ENCODE data around the gene SARDH. TPM values are rescaled to one million over a fixed set of nuclear protein-coding genes. Genes with fewer than 3 reads are reported as not detected.

Gene SARDH
- total RNA-seq, 1 donor from 2014 or later: 6.8 TPM

DNA sequence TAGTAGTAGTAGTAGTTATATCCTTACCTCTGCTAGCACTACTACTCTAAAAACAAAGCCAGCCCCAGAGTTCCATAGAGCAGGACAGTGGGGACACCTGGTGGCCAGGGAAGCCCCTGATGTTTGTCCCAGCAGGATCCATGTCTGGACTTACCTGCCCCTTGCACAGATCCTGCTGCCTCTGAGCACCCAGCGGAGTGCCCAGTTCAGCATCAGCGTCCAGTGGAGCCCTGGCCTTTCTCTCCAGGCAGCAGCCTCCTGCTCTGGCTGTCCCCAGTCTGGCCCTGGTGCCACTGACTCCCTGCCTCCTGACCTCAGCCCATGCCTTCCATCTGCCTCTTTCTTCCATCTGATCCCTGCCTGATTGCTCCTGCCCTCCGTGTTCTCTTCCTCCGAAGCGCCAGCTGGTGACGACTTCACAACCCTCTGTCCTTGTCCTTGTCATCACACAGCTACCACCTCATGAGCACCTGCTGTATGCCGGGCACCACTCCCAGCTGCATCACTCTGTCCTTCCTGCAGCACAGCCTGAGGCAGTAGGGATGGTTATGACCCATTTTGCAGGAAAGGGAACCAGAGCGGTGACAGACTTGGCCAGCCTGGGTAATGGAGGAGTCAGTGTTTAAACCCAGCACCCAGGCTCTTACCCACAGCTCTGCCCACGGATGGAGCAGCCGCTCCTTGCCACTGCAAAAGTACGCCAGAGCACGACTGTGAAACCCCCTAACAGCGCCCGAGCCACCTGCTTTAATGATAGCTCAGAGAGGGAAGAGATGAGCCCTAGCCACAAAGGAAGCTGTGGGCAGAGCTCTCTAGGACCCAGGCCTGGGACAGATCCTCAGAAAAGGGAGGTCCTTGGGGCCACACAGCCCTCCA, 11.5 kb downstream of the SARDH start:
- peak; percentile 69 for DNase-seq (ENCODE audit: extremely low spot score, unreplicated experiment)
- Mint-ChIP-seq H3K9me3 (no peaks in the 10 kb centered on the region), H3K4me1 (ENCODE audit: unreplicated experiment) (no peaks in the 10 kb centered on the region), H3K27ac (no peak overlapping the region), H3K36me3 (no peaks in the 10 kb centered on the region), H3K4me3 (no peak overlapping the region), H3K27me3 (peaks cover 5% of the 10 kb centered on the region)
- TF ChIP-seq, protein P1, sequence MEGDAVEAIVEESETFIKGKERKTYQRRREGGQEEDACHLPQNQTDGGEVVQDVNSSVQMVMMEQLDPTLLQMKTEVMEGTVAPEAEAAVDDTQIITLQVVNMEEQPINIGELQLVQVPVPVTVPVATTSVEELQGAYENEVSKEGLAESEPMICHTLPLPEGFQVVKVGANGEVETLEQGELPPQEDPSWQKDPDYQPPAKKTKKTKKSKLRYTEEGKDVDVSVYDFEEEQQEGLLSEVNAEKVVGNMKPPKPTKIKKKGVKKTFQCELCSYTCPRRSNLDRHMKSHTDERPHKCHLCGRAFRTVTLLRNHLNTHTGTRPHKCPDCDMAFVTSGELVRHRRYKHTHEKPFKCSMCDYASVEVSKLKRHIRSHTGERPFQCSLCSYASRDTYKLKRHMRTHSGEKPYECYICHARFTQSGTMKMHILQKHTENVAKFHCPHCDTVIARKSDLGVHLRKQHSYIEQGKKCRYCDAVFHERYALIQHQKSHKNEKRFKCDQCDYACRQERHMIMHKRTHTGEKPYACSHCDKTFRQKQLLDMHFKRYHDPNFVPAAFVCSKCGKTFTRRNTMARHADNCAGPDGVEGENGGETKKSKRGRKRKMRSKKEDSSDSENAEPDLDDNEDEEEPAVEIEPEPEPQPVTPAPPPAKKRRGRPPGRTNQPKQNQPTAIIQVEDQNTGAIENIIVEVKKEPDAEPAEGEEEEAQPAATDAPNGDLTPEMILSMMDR (conservative IDR thresholded peaks at IDR 0.05): peak; percentile 79

DNA sequence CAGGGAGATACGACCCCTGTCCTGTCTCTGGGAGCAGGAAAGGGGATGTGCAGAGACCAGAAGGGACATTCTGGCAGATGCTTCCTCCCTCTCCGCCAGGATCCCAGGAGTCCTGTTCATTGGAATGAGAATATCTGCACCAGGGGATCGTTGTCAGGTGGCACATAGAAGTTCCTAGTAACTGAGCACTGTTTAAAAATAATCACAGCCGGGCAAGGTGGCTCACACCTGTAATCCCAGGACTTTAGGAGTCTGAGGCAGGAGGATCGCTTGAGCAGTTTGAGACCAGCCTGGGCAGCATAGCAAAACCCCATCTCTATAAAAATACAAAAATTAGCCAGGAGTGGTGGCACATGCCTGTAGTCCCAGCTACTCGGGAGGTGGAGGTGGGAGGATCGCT, 12.3 kb downstream of the SARDH start:
- no peaks in the 10 kb centered on the region for H3K36me3 Mint-ChIP-seq
- H3K4me1 Mint-ChIP-seq (ENCODE audit: unreplicated experiment): no peaks in the 10 kb centered on the region
- H3K27me3 Mint-ChIP-seq: peaks cover 5% of the 10 kb centered on the region
- TF ChIP-seq, protein P1 (conservative IDR thresholded peaks at IDR 0.05): no peak
- no peaks in the 10 kb centered on the region for H3K9me3 Mint-ChIP-seq
- H3K27ac Mint-ChIP-seq: no peak overlapping the region
- H3K4me3 Mint-ChIP-seq: no peak overlapping the region
- peak; percentile 20 for DNase-seq (ENCODE audit: extremely low spot score, unreplicated experiment)

GRCh38 chr9:133718563-133719315, 19.4 kb downstream of the SARDH start:
- H3K27me3 Mint-ChIP-seq: no peaks in the 10 kb centered on the region
- H3K27ac Mint-ChIP-seq: no peak overlapping the region
- TF ChIP-seq, protein P1 (conservative IDR thresholded peaks at IDR 0.05): no peak
- peaks cover 6% of the 10 kb centered on the region for H3K9me3 Mint-ChIP-seq
- no peak overlapping the region for H3K4me3 Mint-ChIP-seq
- DNase-seq (ENCODE audit: extremely low spot score, unreplicated experiment): no peak
- H3K36me3 Mint-ChIP-seq: no peaks in the 10 kb centered on the region
- peaks cover 4% of the 10 kb centered on the region for H3K4me1 Mint-ChIP-seq (ENCODE audit: unreplicated experiment)

DNA sequence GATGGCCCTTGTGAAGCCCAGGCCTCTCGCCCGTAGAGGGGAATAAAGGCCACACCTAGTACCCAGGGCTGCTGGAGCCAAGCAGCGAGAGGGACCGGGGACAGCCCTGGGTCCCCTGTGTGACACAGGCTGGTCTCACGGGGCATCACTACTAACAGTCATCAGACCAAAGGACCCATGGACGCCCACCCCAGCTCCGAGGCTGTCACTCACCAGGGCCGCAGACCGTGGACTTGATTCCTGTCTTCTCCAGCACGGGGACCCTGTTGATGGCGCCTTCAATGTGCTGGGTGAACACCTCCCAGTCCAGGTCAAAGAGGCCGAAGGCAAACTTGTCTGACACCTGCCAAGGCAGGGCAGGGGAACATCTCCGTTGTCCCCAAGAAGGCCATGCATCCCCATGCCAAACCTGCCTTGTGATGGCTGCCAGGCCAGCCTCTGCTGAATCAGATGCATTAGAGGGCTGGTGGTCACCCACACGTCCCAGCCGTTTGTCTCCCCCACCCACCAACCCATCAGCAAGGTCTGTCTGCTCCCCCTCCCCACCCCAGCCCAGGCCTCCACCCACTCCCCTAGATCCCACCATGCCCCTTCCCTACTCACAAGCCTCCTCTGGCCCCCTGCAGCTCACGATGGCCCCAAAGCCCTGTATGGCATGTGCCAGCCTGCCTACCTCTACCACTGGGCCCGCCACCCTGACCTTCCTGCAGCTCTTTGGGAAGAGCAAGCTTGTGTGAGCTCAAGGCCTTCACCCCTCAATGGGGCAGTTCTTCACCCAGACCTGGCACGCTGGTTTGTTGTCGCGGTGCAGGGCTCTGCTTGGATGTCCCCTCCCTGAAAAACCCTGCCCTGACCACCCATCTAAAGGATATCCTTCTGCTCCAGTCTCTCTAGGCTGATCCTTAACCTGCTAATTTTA, 20.8 kb downstream of the SARDH start:
- Mint-ChIP-seq H3K36me3 (no peaks in the 10 kb centered on the region), H3K9me3 (peaks cover 6% of the 10 kb centered on the region), H3K27me3 (no peaks in the 10 kb centered on the region), H3K4me1 (ENCODE audit: unreplicated experiment) (peaks cover 4% of the 10 kb centered on the region), H3K4me3 (no peak overlapping the region), H3K27ac (no peak overlapping the region)
- DNase-seq (ENCODE audit: extremely low spot score, unreplicated experiment): no peak
- TF ChIP-seq, protein P1 (conservative IDR thresholded peaks at IDR 0.05): no peak

- TF ChIP-seq, protein P1 (conservative IDR thresholded peaks at IDR 0.05): no peak
- H3K27me3 Mint-ChIP-seq: no peaks in the 10 kb centered on the region
- peaks cover 4% of the 10 kb centered on the region for H3K4me1 Mint-ChIP-seq (ENCODE audit: unreplicated experiment)
- no peak overlapping the region for H3K27ac Mint-ChIP-seq
- no peak overlapping the region for H3K4me3 Mint-ChIP-seq
- H3K9me3 Mint-ChIP-seq: peaks cover 6% of the 10 kb centered on the region
- no peak for DNase-seq (ENCODE audit: extremely low spot score, unreplicated experiment)
- H3K36me3 Mint-ChIP-seq: no peaks in the 10 kb centered on the region
These were observed 21.5 kb downstream of the SARDH start for GRCh38 chr9:133716564-133717112.

Measured in type B pancreatic cell (in vitro differentiated cells).